H1 (cell line): ENCODE data around the gene SLC25A12. TPM values are rescaled to one million over a fixed set of nuclear protein-coding genes. Genes with fewer than 3 reads are reported as not detected.
"Not testable (repeated sequence)": the region's sequence is repeated elsewhere in the genome, so short reads cannot be mapped to it uniquely, and the experiment has no call there.

Experiments
- CTCF ChIA-PET: fragments of 300-600 bp; sonication (Branson Sonifier 250); formaldehyde crosslinking; loops from one replicate; lab custom pipeline; 2021; ENCODE audit not compliant: partially characterized antibody; lab: Charles Lee
- POLR2A ChIA-PET: fragments of 300-600 bp; sonication (Branson Sonifier 250); formaldehyde crosslinking; loops from one replicate; lab custom pipeline; 2021; ENCODE audit warnings: inconsistent platforms; ENCODE audit not compliant: partially characterized antibody; lab: Charles Lee
- DNase-seq, 2 experiments: peaks; one replicate each; pipeline versions ENCODE4 v3.0.0 to v3.0.0-alpha.2; 2010 to 2022; ENCODE audit warnings: low spot score in 2 of 2, low read depth in 1 of 2, mixed read lengths in 1 of 2
- FAIRE-seq: peaks from 2 replicates; lab custom pipeline; 2011; peaks lifted over from hg19 to GRCh38; lab: Jason Lieb, UNC
- H2AFZ ChIP-seq: 2 replicates; pipeline ENCODE4 v1.8.1; 2012; ENCODE audit warnings: low read length, inconsistent platforms
- H2AK5ac ChIP-seq: 2 replicates; pipeline ENCODE4 v1.6.1; 2013; ENCODE audit warnings: low read depth, low read length
- H2BK120ac ChIP-seq: replicated peaks from 2 replicates; pipeline ENCODE3; 2013; ENCODE audit warnings: low read depth, low read length, inconsistent platforms
- H2BK12ac ChIP-seq: 2 replicates; pipeline ENCODE4 v1.6.1; 2013; ENCODE audit warnings: low read depth, low read length
- H2BK15ac ChIP-seq: 2 replicates; pipeline ENCODE4 v1.6.1; 2013; ENCODE audit warnings: low read length
- H2BK20ac ChIP-seq: 2 replicates; pipeline ENCODE4 v1.6.1; 2013; ENCODE audit warnings: low read length
- H2BK5ac ChIP-seq: 2 replicates; pipeline ENCODE4 v1.6.1; 2013; ENCODE audit warnings: low read depth, low read length
- H3K14ac ChIP-seq: 2 replicates; pipeline ENCODE4 v1.6.1; 2013; ENCODE audit warnings: inconsistent platforms; ENCODE audit not compliant: insufficient read length
- H3K18ac ChIP-seq: 2 replicates; pipeline ENCODE4 v1.6.1; 2013; ENCODE audit warnings: low read length; ENCODE audit errors: extremely low read depth
- H3K23ac ChIP-seq: 2 replicates; pipeline ENCODE4 v1.6.1; 2013; ENCODE audit warnings: inconsistent platforms; ENCODE audit not compliant: insufficient read length
- H3K23me2 ChIP-seq: 2 replicates; pipeline ENCODE4 v1.6.1; 2013; ENCODE audit warnings: low read depth, low read length
- H3K27ac ChIP-seq: 2 replicates; pipeline ENCODE4 v1.6.1; 2011; ENCODE audit warnings: low read depth, low read length, inconsistent platforms
- H3K27me3 ChIP-seq, 4 experiments: replicated peaks in 1 of 4; 1 replicate in 1 of 4; 2 replicates in 3 of 4; pipeline versions ENCODE4 v1.6.1 to v1.8.1; 2011 to 2013; ENCODE audit warnings: low read length in 3 of 4, mild to moderate bottlenecking in 3 of 4, inconsistent platforms in 2 of 4, mixed read lengths in 2 of 4, moderate library complexity in 1 of 4; ENCODE audit not compliant: control insufficient read depth in 3 of 4, insufficient read depth in 3 of 4; ENCODE audit errors: extremely low read depth in 1 of 4
- H3K36me3 ChIP-seq, 4 experiments: 2 replicates each; pipeline versions ENCODE4 v1.6.1 to v1.8.1; 2011 to 2013; ENCODE audit warnings: mild to moderate bottlenecking in 4 of 4, low read length in 3 of 4, moderate library complexity in 2 of 4, control low read depth in 1 of 4, inconsistent platforms in 1 of 4; ENCODE audit not compliant: insufficient read depth in 4 of 4, control insufficient read depth in 2 of 4
- H3K4ac ChIP-seq: replicated peaks from 2 replicates; pipeline ENCODE3; 2013; ENCODE audit warnings: low read length, low read depth, mixed read lengths, inconsistent platforms; ENCODE audit not compliant: insufficient read length
- H3K4me1 ChIP-seq, 4 experiments: replicated peaks in 1 of 4; 1 replicate in 1 of 4; 2 replicates in 3 of 4; pipeline versions ENCODE4 v1.6.1 to v1.8.1; 2011 to 2013; ENCODE audit warnings: low read length in 3 of 4, inconsistent platforms in 2 of 4, mixed read lengths in 1 of 4; ENCODE audit not compliant: insufficient read depth in 4 of 4, control insufficient read depth in 3 of 4
- H3K4me2 ChIP-seq, 2 experiments: 2 replicates each; pipeline versions ENCODE4 v1.6.1 to v1.8.1; 2011 to 2013; ENCODE audit warnings: low read depth in 2 of 2, low read length in 2 of 2, control low read depth in 1 of 2, inconsistent platforms in 1 of 2, mild to moderate bottlenecking in 1 of 2; ENCODE audit not compliant: insufficient read depth in 1 of 2
- H3K4me3 ChIP-seq, 4 experiments: fragments of 200-600, 300-600 bp in 1 of 4; sonication (generic), shearing (Covaris generic), sonication (Bioruptor Twin) in 1 of 4; 2 replicates each; pipeline versions ENCODE4 v1.5.1 to v1.8.1; 2011 to 2016; ENCODE audit warnings: low read length in 4 of 4, low read depth in 3 of 4, control low read depth in 2 of 4, inconsistent platforms in 2 of 4, mild to moderate bottlenecking in 2 of 4, mixed read lengths in 1 of 4, moderate library complexity in 1 of 4; ENCODE audit not compliant: insufficient read depth in 2 of 4; ENCODE audit errors: extremely low read depth in 1 of 4
- H3K56ac ChIP-seq: replicated peaks from 2 replicates; pipeline ENCODE3; 2013; ENCODE audit warnings: low read depth, mild to moderate bottlenecking, mixed read lengths, low read length, inconsistent platforms; ENCODE audit not compliant: insufficient read length
- H3K79me1 ChIP-seq: 2 replicates; pipeline ENCODE4 v1.6.1; 2013; ENCODE audit warnings: low read depth, low read length, control low read depth
- H3K79me2 ChIP-seq, 2 experiments: 2 replicates each; pipeline versions ENCODE4 v1.6.1 to v1.8.1; 2012 to 2013; ENCODE audit warnings: low read length in 2 of 2, mild to moderate bottlenecking in 2 of 2, inconsistent platforms in 1 of 2; ENCODE audit not compliant: insufficient read depth in 2 of 2, control insufficient read depth in 1 of 2
- H3K9ac ChIP-seq, 4 experiments: replicated peaks in 1 of 4; 1 replicate in 1 of 4; 2 replicates in 3 of 4; pipeline versions ENCODE4 v1.6.1 to v1.8.1; 2011 to 2013; ENCODE audit warnings: low read depth in 3 of 4, low read length in 3 of 4, control low read depth in 2 of 4, mild to moderate bottlenecking in 2 of 4, moderate library complexity in 2 of 4, inconsistent platforms in 1 of 4; ENCODE audit errors: extremely low read depth in 1 of 4
- H3K9me3 ChIP-seq, 2 experiments: 2 replicates each; pipeline versions ENCODE4 v1.6.1 to v1.8.1; 2012 to 2013; ENCODE audit warnings: mild to moderate bottlenecking in 2 of 2, moderate library complexity in 2 of 2, control low read depth in 1 of 2, inconsistent platforms in 1 of 2, low read depth in 1 of 2, low read length in 1 of 2, mixed read lengths in 1 of 2; ENCODE audit not compliant: insufficient read depth in 2 of 2
- H4K20me1 ChIP-seq, 2 experiments: replicated peaks in 1 of 2; 2 replicates each; pipeline versions ENCODE3 to v1.8.1; 2011 to 2013; ENCODE audit warnings: inconsistent platforms in 2 of 2, low read length in 2 of 2, mild to moderate bottlenecking in 1 of 2; ENCODE audit not compliant: insufficient read depth in 2 of 2, control insufficient read depth in 1 of 2
- H4K5ac ChIP-seq: 2 replicates; pipeline ENCODE4 v1.6.1; 2013; ENCODE audit warnings: low read length, low read depth, mixed read lengths, inconsistent platforms; ENCODE audit not compliant: insufficient read length
- H4K8ac ChIP-seq: 2 replicates; pipeline ENCODE4 v1.8.0; 2013; ENCODE audit warnings: mild to moderate bottlenecking, moderate library complexity, low read length, inconsistent platforms; ENCODE audit not compliant: insufficient read depth; ENCODE audit errors: extremely low read depth
- H4K91ac ChIP-seq: replicated peaks from 2 replicates; pipeline ENCODE3; 2013; ENCODE audit warnings: low read length, mixed read lengths, inconsistent platforms; ENCODE audit not compliant: insufficient read length
- WGBS, 2 experiments: shearing (Covaris generic) in 1 of 2; methylation state at CpG; one replicate each; pipeline versions ENCODE4 v1.1.6 to v1.1.7; 2013 to 2015; ENCODE audit warnings: low lambda C conversion rate in 2 of 2, mixed read lengths in 2 of 2, inconsistent platforms in 1 of 2, low coverage in 1 of 2, missing lambda C conversion rate in 1 of 2; ENCODE audit not compliant: insufficient replicate concordance in 2 of 2, insufficient coverage in 1 of 2, insufficient read length in 1 of 2; ENCODE audit errors: extremely low coverage in 1 of 2, missing lambda C conversion rate in 1 of 2; 5-methylcytosine and 5-hydroxymethylcytosine counted together
- polyA plus RNA-seq, 7 experiments: library from polyadenylated mRNA; depleted of rRNA in 3 of 7; stranded (reverse) in 5 of 7; unstranded in 2 of 7; fragments of >200 nt in 5 of 7; fragments of 200-250 nt in 2 of 7; gene quantifications; 1 replicate in 5 of 7; 2 replicates in 1 of 7; 4 replicates in 1 of 7; pipeline versions ENCODE4 v1.2.1 to v1.2.3, GENCODE V29; 2011 to 2013; ENCODE audit warnings: missing spikeins in 2 of 7, mixed read lengths in 2 of 7
- total RNA-seq: library from RNA; stranded (reverse); fragmentation: NEBNext Ultra II Directional; extraction: Animal tissue kit (Norgen Biotek cat#: 25700); gene quantifications from 2 replicates; pipeline ENCODE4 v1.2.1, GENCODE V29; 2021

SLC25A12 gene
- total and polyA plus RNA-seq, 2 of the 8 experiments (the other 6 are each of a cell fraction or from before 2014, with no cell fraction given) = 7.7 to 10.2 TPM

DNA sequence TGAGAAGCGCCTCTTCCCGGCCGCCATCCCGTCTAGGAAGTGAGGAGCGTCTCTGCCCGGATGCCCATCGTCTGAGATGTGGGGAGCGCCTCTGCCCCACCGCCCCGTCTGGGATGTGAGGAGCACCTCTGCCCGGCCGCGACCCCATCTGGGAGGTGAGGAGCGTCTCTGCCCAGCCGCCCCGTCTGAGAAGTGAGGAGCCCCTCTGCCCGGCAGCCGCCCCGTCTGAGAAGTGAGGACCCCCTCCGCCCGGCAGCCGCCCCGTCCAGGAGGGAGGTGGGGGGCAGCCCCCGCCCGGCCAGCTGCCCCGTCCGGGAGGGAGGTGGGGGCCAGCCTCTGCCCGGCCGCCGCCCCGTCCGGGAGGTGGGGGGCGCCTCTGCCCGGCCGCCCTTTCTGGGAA, 119.5 kb downstream of the SLC25A12 start:
- H2AFZ ChIP-seq, H3K36me3 ChIP-seq, H2BK5ac ChIP-seq, H3K14ac ChIP-seq, H3K27ac ChIP-seq, H2BK12ac ChIP-seq, H2BK15ac ChIP-seq, H4K20me1 ChIP-seq, H2AK5ac ChIP-seq, H3K23me2 ChIP-seq, H3K18ac ChIP-seq, H3K4me1 ChIP-seq, H3K4me3 ChIP-seq, H2BK20ac ChIP-seq, DNase-seq, H3K4me2 ChIP-seq, H2BK120ac ChIP-seq, H4K5ac ChIP-seq, H3K27me3 ChIP-seq, H4K8ac ChIP-seq, H3K79me2 ChIP-seq, H3K56ac ChIP-seq, FAIRE-seq, H4K91ac ChIP-seq, H3K23ac ChIP-seq, H3K4ac ChIP-seq, H3K79me1 ChIP-seq, POLR2A ChIA-PET, H3K9ac ChIP-seq: not testable (repeated sequence)
- no CpG with 5 or more reads among the region's 35 CpGs for WGBS, 2 experiments
- CTCF ChIA-PET = interaction anchor here (1.3 kb wide), 1 partner anchor 8 kb away, joined by 3 read pairs; no protein-coding TSS in a partner anchor
- H3K9me3 ChIP-seq = peaks cover 16 to 18% of the 10 kb centered on the region in 2 experiments
